G401 (cell line): ENCODE data around the gene UQCRC2. TPM values are rescaled to one million over a fixed set of nuclear protein-coding genes. Genes with fewer than 3 reads are reported as not detected.
"Not testable (repeated sequence)": the region's sequence is repeated elsewhere in the genome, so short reads cannot be mapped to it uniquely, and the experiment has no call there.

ENCODE experiments used
- DNase-seq: peaks from one replicate; pipeline ENCODE4 v3.0.0-alpha.2; 2015; ENCODE audit warnings: low spot score
- in situ Hi-C: cut with HindIII; loops from 2 replicates; pipeline ENCODE4 v1.10.0; 2016; ENCODE audit warnings: low sequenced_read_pairs, mixed read lengths
- total RNA-seq: library from RNA; depleted of rRNA; stranded (reverse); fragments of >200 nt; shearing (Covaris generic); gene quantifications from 2 replicates; pipeline ENCODE4 v1.2.3, GENCODE V29; 2014

The UQCRC2 gene
- total RNA-seq, 1 experiment from 2014 or later = 94.3 TPM

- DNase-seq = no peak
- in situ Hi-C loops = no loop called here
These were observed 53.5 kb downstream of the UQCRC2 start for GRCh38 chr16:22006636-22007035.

- in situ Hi-C loops = no loop called here
- DNase-seq = no peak
These were observed 54.0 kb downstream of the UQCRC2 start for GRCh38 chr16:22007159-22007508.

GRCh38 chr16:22007509-22008214 lies 54.5 kb downstream of the UQCRC2 start, which contains the start of gene MOSMO:
TSS of gene MOSMO (plus strand) at chr16:22008111. CDS start at chr16:22008302, 191 bp downstream.
- peak; percentile 74 for DNase-seq
- in situ Hi-C loops = no loop called here

- peak; percentile 37 for DNase-seq
These were observed 55.3 kb downstream of the UQCRC2 start for GRCh38 chr16:22008215-22009059.

GRCh38 chr16:22010902-22011301 lies 57.7 kb downstream of the UQCRC2 start:
- no peak for DNase-seq
- in situ Hi-C loops = loop anchor here (10.0 kb wide), 1 partner anchor 74 kb away; no protein-coding TSS in a partner anchor

More at GRCh38 chr16:22008215-22009059, 55.3 kb downstream of the UQCRC2 start:
- in situ Hi-C loops = no loop called here

- in situ Hi-C loops = loop anchor here (10.0 kb wide), 1 partner anchor 73 kb away; no protein-coding TSS in a partner anchor
- no peak for DNase-seq
These were observed 59.1 kb downstream of the UQCRC2 start for GRCh38 chr16:22012241-22012640.

- DNase-seq = no peak
- in situ Hi-C loops = loop anchor here (10.0 kb wide), 1 partner anchor 71 kb away; no protein-coding TSS in a partner anchor
These were observed 60.3 kb downstream of the UQCRC2 start for GRCh38 chr16:22013486-22013885.

- no peak for DNase-seq
- in situ Hi-C loops = loop anchor here (10.0 kb wide), 1 partner anchor 70 kb away; no protein-coding TSS in a partner anchor
These were observed 61.2 kb downstream of the UQCRC2 start for GRCh38 chr16:22014271-22014873.

- in situ Hi-C loops = loop anchor here (10.0 kb wide), 1 partner anchor 68 kb away; no protein-coding TSS in a partner anchor
- no peak for DNase-seq
These were observed 63.8 kb downstream of the UQCRC2 start for GRCh38 chr16:22016927-22017326.

GRCh38 chr16:22018559-22018958 lies 65.4 kb downstream of the UQCRC2 start:
- DNase-seq = no peak
- in situ Hi-C loops = loop anchor here (10.0 kb wide), 1 partner anchor 66 kb away; no protein-coding TSS in a partner anchor

GRCh38 chr16:22022151-22022550 lies 69.0 kb downstream of the UQCRC2 start:
- in situ Hi-C loops = no loop called here

GRCh38 chr16:22023505-22023904 lies 70.3 kb downstream of the UQCRC2 start:
- in situ Hi-C loops = no loop called here
- no peak for DNase-seq

More at GRCh38 chr16:22022151-22022550, 69.0 kb downstream of the UQCRC2 start:
- DNase-seq = peak; percentile 33

- DNase-seq, in situ Hi-C loops: not testable (repeated sequence)
These were observed 71.6 kb downstream of the UQCRC2 start for GRCh38 chr16:22024785-22025184.

GRCh38 chr16:22027633-22028032 lies 74.5 kb downstream of the UQCRC2 start:
- in situ Hi-C loops = no loop called here
- DNase-seq = no peak

GRCh38 chr16:22029632-22030031 lies 76.5 kb downstream of the UQCRC2 start:
- in situ Hi-C loops = no loop called here
- no peak for DNase-seq

- in situ Hi-C loops = no loop called here
- no peak for DNase-seq
These were observed 77.1 kb downstream of the UQCRC2 start for GRCh38 chr16:22030087-22030812.

GRCh38 chr16:22031483-22032083 lies 78.4 kb downstream of the UQCRC2 start:
- DNase-seq = no peak
- in situ Hi-C loops = no loop called here
